A549 (cell line): Measurements from ENCODE around the gene CD164L2. TPM values are rescaled to one million over a fixed set of nuclear protein-coding genes. Genes with fewer than 3 reads are reported as not detected.
"Not testable (repeated sequence)": the region's sequence is repeated elsewhere in the genome, so short reads cannot be mapped to it uniquely, and the experiment has no call there.

Experiments
- ATAC-seq, 2 experiments: fragments of 200-7000 bp in 1 of 2; fragments of >200 bp in 1 of 2; cut with Nextera tagmentation in 1 of 2; cut with Tn5 transposase in 1 of 2; 3 replicates each; pipeline versions ENCODE4 v1.8.0 to v1.9.1; 2018 to 2020; ENCODE audit warnings: mild to moderate bottlenecking in 1 of 2, moderate library complexity in 1 of 2
- CTCF ChIA-PET: fragments of 300-600 bp; sonication (Branson Sonifier 250); formaldehyde crosslinking; extraction: SDS; loops from one replicate; lab custom pipeline; 2021; ENCODE audit warnings: antibody characterized with exemption, inconsistent platforms; lab: Yijun Ruan, JAX
- POLR2A ChIA-PET: fragments of 350-600 bp; formaldehyde crosslinking; extraction: SDS; loops from one replicate; lab custom pipeline; 2021; ENCODE audit warnings: antibody characterized with exemption, inconsistent platforms; lab: Yijun Ruan, JAX
- DNase-seq, 2 experiments: peaks; one replicate each; pipeline versions ENCODE4 v3.0.0 to v3.0.0-alpha.2; 2011 to 2016; ENCODE audit warnings: low read depth in 1 of 2, low spot score in 1 of 2
- FAIRE-seq: peaks from 2 replicates; lab custom pipeline; 2011; peaks lifted over from hg19 to GRCh38; lab: Jason Lieb, UNC
- H3K27ac ChIP-seq, 2 experiments: fragments of >200 bp; sonication (Bioruptor Twin); formaldehyde crosslinking; 3 replicates each; pipeline ENCODE4 v1.5.1; 2016 to 2017
- H3K4me1 ChIP-seq: fragments of >200 bp; sonication (Bioruptor Twin); formaldehyde crosslinking; 3 replicates; pipeline ENCODE4 v1.6.1; 2016
- H3K4me2 ChIP-seq: fragments of >200 bp; sonication (Bioruptor Twin); formaldehyde crosslinking; 3 replicates; pipeline ENCODE4 v1.6.1; 2016
- H3K4me3 ChIP-seq: fragments of >200 bp; sonication (Bioruptor Twin); formaldehyde crosslinking; 3 replicates; pipeline ENCODE4 v1.5.1; 2016
- H3K9me3 ChIP-seq: fragments of >200 bp; sonication (Bioruptor Twin); formaldehyde crosslinking; 3 replicates; pipeline ENCODE4 v1.6.1; 2016
- ATOH8 ChIP-seq: fragments of 250-450 bp; sonication (Bioruptor Pico); IDR thresholded peaks from 2 replicates; pipeline ENCODE4 v1.5.0; 2020; ENCODE audit warnings: low read depth, mild to moderate bottlenecking, moderate library complexity
- CEBPB ChIP-seq, 2 experiments: fragments of >200 bp in 1 of 2; sonication (Bioruptor Twin) in 1 of 2; formaldehyde crosslinking in 1 of 2; IDR thresholded peaks; 2 replicates each; pipeline ENCODE4 v1.6.1; 2012 to 2016
- EHF ChIP-seq: fragments of 250-450 bp; sonication (Bioruptor Pico); IDR thresholded peaks from 2 replicates; pipeline ENCODE4 v1.5.0; 2020; ENCODE audit warnings: mild to moderate bottlenecking
- EHMT2 ChIP-seq: fragments of 200-600 bp; sonication (generic); IDR thresholded peaks from 2 replicates; pipeline ENCODE4 v1.6.1; 2016; ENCODE audit warnings: antibody characterized with exemption, low read depth, mild to moderate bottlenecking, moderate library complexity
- ELK1 ChIP-seq: fragments of 150-350 bp; IDR thresholded peaks from 2 replicates; pipeline ENCODE4 v1.6.1; 2014; ENCODE audit warnings: low read depth, mild to moderate bottlenecking, low read length
- GATA3 ChIP-seq: IDR thresholded peaks from 2 replicates; pipeline ENCODE4 v1.6.1; 2012; ENCODE audit warnings: borderline replicate concordance
- HDAC2 ChIP-seq: fragments of 200-600 bp; sonication (generic); IDR thresholded peaks from 2 replicates; pipeline ENCODE4 v1.6.1; 2016
- HOXA7 ChIP-seq: fragments of 250-450 bp; sonication (Bioruptor Pico); IDR thresholded peaks from 2 replicates; pipeline ENCODE4 v1.5.0; 2020; ENCODE audit warnings: mild to moderate bottlenecking, moderate library complexity
- HOXB5 ChIP-seq: fragments of 250-450 bp; sonication (Bioruptor Pico); IDR thresholded peaks from 2 replicates; pipeline ENCODE4 v1.5.0; 2020; ENCODE audit warnings: mild to moderate bottlenecking, moderate library complexity
- JUNB ChIP-seq: fragments of >200 bp; sonication (Bioruptor Twin); formaldehyde crosslinking; IDR thresholded peaks from 2 replicates; pipeline ENCODE4 v1.6.1; 2016
- MAFK ChIP-seq: fragments of 450-650 bp; IDR thresholded peaks from 2 replicates; pipeline ENCODE4 v1.6.1; 2014; ENCODE audit not compliant: partially characterized antibody
- PBX3 ChIP-seq: IDR thresholded peaks from 2 replicates; pipeline ENCODE4 v1.6.1; 2012
- PHF8 ChIP-seq: fragments of 200-600 bp; sonication (generic); IDR thresholded peaks from 2 replicates; pipeline ENCODE4 v1.6.1; 2016; ENCODE audit warnings: low read depth, mild to moderate bottlenecking, antibody characterized with exemption, moderate library complexity, borderline replicate concordance
- POLR2A ChIP-seq: IDR thresholded peaks from 2 replicates; pipeline ENCODE4 v1.6.1; 2012; ENCODE audit warnings: mild to moderate bottlenecking, low read length
- RARB ChIP-seq: fragments of 250-450 bp; sonication (Bioruptor Pico); IDR thresholded peaks from 2 replicates; pipeline ENCODE4 v1.8.0; 2021; ENCODE audit warnings: mild to moderate bottlenecking, moderate library complexity
- RCOR1 ChIP-seq: fragments of 150-350 bp; IDR thresholded peaks from 2 replicates; pipeline ENCODE4 v1.6.1; 2014; ENCODE audit warnings: antibody characterized with exemption, low read length, low read depth
- TFCP2L1 ChIP-seq: fragments of 250-450 bp; sonication (Bioruptor Pico); IDR thresholded peaks from 2 replicates; pipeline ENCODE4 v1.5.0; 2021; ENCODE audit warnings: mild to moderate bottlenecking
- TP53 ChIP-seq: fragments of 250-450 bp; sonication (Bioruptor Pico); IDR thresholded peaks from 2 replicates; pipeline ENCODE4 v1.5.0; 2021; ENCODE audit warnings: mild to moderate bottlenecking, moderate library complexity
- ZC3H11A ChIP-seq: fragments of 450-650 bp; IDR thresholded peaks from 2 replicates; pipeline ENCODE4 v1.6.1; 2014; ENCODE audit warnings: antibody characterized with exemption, mild to moderate bottlenecking
- ZSCAN20 ChIP-seq: fragments of 250-450 bp; sonication (Bioruptor Pico); IDR thresholded peaks from 2 replicates; pipeline ENCODE4 v1.8.0; 2022; ENCODE audit warnings: mild to moderate bottlenecking, moderate library complexity
- WGBS: methylation state at CpG from one replicate; pipeline ENCODE4 v1.1.6; 2017; ENCODE audit errors: missing lambda C conversion rate; 5-methylcytosine and 5-hydroxymethylcytosine counted together
- polyA plus RNA-seq, 4 experiments: library from polyadenylated mRNA; depleted of rRNA in 3 of 4; stranded (reverse); fragments of >200 nt; fragmentation: RNase III in 1 of 4; extraction: RNeasy Plus Mini Kit Qiagen cat#74134 plus additional on column Dnase treatment in 1 of 4; gene quantifications; 2 replicates in 3 of 4; 3 replicates in 1 of 4; pipeline ENCODE4 v1.2.3, GENCODE V29; 2011 to 2017

Gene CD164L2
- polyA plus RNA-seq, 2 of the 4 experiments (the other 2 are of a cell fraction) = not detected

- CTCF ChIA-PET = interaction anchor here (0.6 to 4.6 kb wide), 6 partner anchors 10 to 200 kb away, joined by 3 to 13 read pairs (median 3); no protein-coding TSS in a partner anchor
- DNase-seq (no peak), FAIRE-seq (no peak), ATAC-seq (no peak)
- H3K4me1 ChIP-seq = no peaks in the 10 kb centered on the region
- H3K27ac ChIP-seq = no peak overlapping the region
- POLR2A ChIA-PET = no interaction called here
- no peaks in the 10 kb centered on the region for H3K9me3 ChIP-seq
- TF ChIP-seq HOXB5 (CRISPR knock-in tag) (no peak), HOXA7 (CRISPR knock-in tag) (no peak), EHMT2 (no peak), ZC3H11A (no peak), RARB (CRISPR knock-in tag) (no peak), ZSCAN20 (CRISPR knock-in tag) (no peak), ATOH8 (CRISPR knock-in tag) (no peak), PBX3 (no peak), HDAC2 (no peak), JUNB (no peak), TP53 (CRISPR knock-in tag) (no peak), MAFK (no peak), GATA3 (no peak)
- 95% methylated on average over 4 of the region's 4 CpGs for WGBS
- no peak overlapping the region for H3K4me3 ChIP-seq
- no peak overlapping the region for H3K4me2 ChIP-seq
Measured at GRCh38 chr1:27406362-27406680, 23.2 kb upstream of the CD164L2 start.

GRCh38 chr1:27405598-27406361, 22.6 kb upstream of the CD164L2 start:
- H3K27ac ChIP-seq, H3K4me3 ChIP-seq, H3K4me2 ChIP-seq, POLR2A ChIA-PET, H3K4me1 ChIP-seq, ATAC-seq, FAIRE-seq, DNase-seq, H3K9me3 ChIP-seq: not testable (repeated sequence)
- 83% methylated on average over 14 of the region's 18 CpGs for WGBS
- CTCF ChIA-PET = interaction anchor here (0.6 to 4.6 kb wide), 6 partner anchors 10 to 201 kb away, joined by 3 to 13 read pairs (median 4); no protein-coding TSS in a partner anchor

- CTCF ChIA-PET = interaction anchor here (0.9 to 4.6 kb wide), 3 partner anchors 10 to 13 kb away, joined by 3 to 13 read pairs (median 4); no protein-coding TSS in a partner anchor
- H3K4me2 ChIP-seq = no peak overlapping the region
- no peak for DNase-seq
- no peaks in the 10 kb centered on the region for H3K4me1 ChIP-seq
- POLR2A ChIA-PET = no interaction called here
- H3K27ac ChIP-seq = no peak overlapping the region
- WGBS = 92% methylated on average over 9 of the region's 13 CpGs
- no peaks in the 10 kb centered on the region for H3K9me3 ChIP-seq
- no peak overlapping the region for H3K4me3 ChIP-seq
- no peak for FAIRE-seq
- TF ChIP-seq PHF8 = no peak
- TF ChIP-seq POLR2A = no peak
- TF ChIP-seq EHF (CRISPR knock-in tag) = no peak
- ATAC-seq = no peak
Measured at GRCh38 chr1:27405074-27405473, 21.9 kb upstream of the CD164L2 start.

- no peak overlapping the region for H3K4me2 ChIP-seq
- FAIRE-seq (no peak), DNase-seq (no peak), ATAC-seq (no peak)
- H3K27ac ChIP-seq = no peak overlapping the region
- no peak overlapping the region for H3K4me3 ChIP-seq
- no peaks in the 10 kb centered on the region for H3K9me3 ChIP-seq
- ChIA-PET POLR2A (no interaction called here), CTCF (interaction anchor here (0.9 to 4.6 kb wide), 4 partner anchors 12 to 204 kb away, joined by 3 to 13 read pairs (median 3); no protein-coding TSS in a partner anchor)
- peaks cover 4% of the 10 kb centered on the region; the same call in 1 of the 3 replicates for H3K4me1 ChIP-seq
- TF ChIP-seq CEBPB (IDR thresholded peaks at IDR 0.05) (no peak), RCOR1 (no peak), ELK1 (no peak), TFCP2L1 (CRISPR knock-in tag) (no peak)
Measured at GRCh38 chr1:27403931-27404330, 20.8 kb upstream of the CD164L2 start.
